ENCODE data around the gene PRR3. TPM values are rescaled to one million over a fixed set of nuclear protein-coding genes. Genes with fewer than 3 reads are reported as not detected.

PRR3 gene
- total RNA-seq, 4 donors from 2014 or later: 0.75 to 1.6 (median 1.3) TPM

GRCh38 chr6:30612213-30612612 lies 55.1 kb downstream of the PRR3 start:
- in situ Hi-C loops (cut with MboI; ENCODE audit: low sequenced_read_pairs in 4 of 4) (loop anchor here in 1 of 4 donors (25.0 kb wide), 1 partner anchor 1575 kb away; the partner anchor contains the start of genes AGER, AGPAT1, GPSM3 and PBX2), intact Hi-C loops (cut with DNase I; ENCODE audit: low total_unique reads) (loop anchor here (5.0 to 10.0 kb wide), 4 partner anchors 70 to 1213 kb away; partner anchors contain the start of genes HLA-E, HSPA1B and PRRC2A)
- Histone ChIP-seq H3K27me3 (no peaks in the 10 kb centered on the region), H3K4me3 (no peak overlapping the region), H3K36me3 (peaks cover 3 to 40% of the 10 kb centered on the region in 2 donors), H3K9me3 (no peaks in the 10 kb centered on the region), H3K4me1 (peaks cover 40 to 46% of the 10 kb centered on the region in 2 donors), H3K27ac (peak overlapping the region; percentile 95 to 99 (median 98))
- DNase-seq: no peak
- TF ChIP-seq POLR2A (IDR thresholded peaks at IDR 0.05) (no peak), CTCF (IDR thresholded peaks at IDR 0.05 in 4 of 5, conservative IDR thresholded peaks at IDR 0.05 in 1 of 5) (no peak)
- ATAC-seq: no peak

- Histone ChIP-seq H3K27me3 (no peaks in the 10 kb centered on the region), H3K36me3 (peaks cover 3 to 34% of the 10 kb centered on the region in 2 donors), H3K27ac (peak overlapping the region; percentile 95 to 99 (median 98)), H3K4me1 (peaks cover 40 to 46% of the 10 kb centered on the region in 2 donors), H3K9me3 (no peaks in the 10 kb centered on the region), H3K4me3 (no peak overlapping the region)
- ATAC-seq (no peak), DNase-seq (no peak)
- intact Hi-C loops (cut with DNase I; ENCODE audit: low total_unique reads): loop anchor here (5.0 to 10.0 kb wide), 4 partner anchors 70 to 1212 kb away; partner anchors contain the start of genes HLA-E, HSPA1B and PRRC2A
- in situ Hi-C loops (cut with MboI; ENCODE audit: low sequenced_read_pairs in 4 of 4): loop anchor here in 1 of 4 donors (25.0 kb wide), 1 partner anchor 1575 kb away; the partner anchor contains the start of genes AGER, AGPAT1, GPSM3 and PBX2
- TF ChIP-seq CTCF (IDR thresholded peaks at IDR 0.05 in 4 of 5, conservative IDR thresholded peaks at IDR 0.05 in 1 of 5) (no peak), POLR2A (IDR thresholded peaks at IDR 0.05) (no peak)
Measured at GRCh38 chr6:30612687-30613248, 55.7 kb downstream of the PRR3 start.

MicroRNAs within 50 kb of the gene (microRNA counts, 767-probe panel; counts per million panel counts)
- 356 to 448 counts per million in 2 donors for microRNA hsa-miR-877-5p

Small RNA genes within 50 kb of the gene (microRNA-seq; reads per million reads assigned to microRNA genes)
- gene MIR877 (ENCODE audit: borderline replicate concordance in 2 of 2): 15.4 to 35.0 reads per million in 2 donors

Other genes starting within 250 kb of the PRR3 start
- 10 to 100 TPM; 12.3 to 21.5 (median 14.9) TPM for gene TRIM39, start 230.4 kb upstream of the PRR3 start, total RNA-seq
- gene RPP21, start 212.1 kb upstream of the PRR3 start, total RNA-seq: 100 to 1,000 TPM in 1 of 4 donors, 10 to 100 TPM in 3; 44.5 to 103 (median 85.4) TPM
- 100 to 1,000 TPM; 135 to 248 (median 157) TPM for gene HLA-E, start 67.8 kb upstream of the PRR3 start, total RNA-seq
- 10 to 100 TPM; 13.2 to 16.0 (median 14.9) TPM for gene GNL1, start 806 bp upstream of the PRR3 start, total RNA-seq
- 100 to 1,000 TPM in 3 of 4 donors, 10 to 100 TPM in 1; 55.8 to 122 (median 111) TPM for gene ABCF1, start 14.1 kb downstream of the PRR3 start, total RNA-seq
- gene PPP1R10, start 59.9 kb downstream of the PRR3 start, total RNA-seq: 10 to 100 TPM; 24.1 to 31.5 (median 27.0) TPM
- 100 to 1,000 TPM; 155 to 211 (median 167) TPM for gene MRPS18B, start 60.5 kb downstream of the PRR3 start, total RNA-seq
- 1 to 10 TPM in 2 of 4 donors, under 1 TPM in 2; 0.73 to 7.8 (median 1.7) TPM for gene ATAT1, start 69.6 kb downstream of the PRR3 start, total RNA-seq
- 10 to 100 TPM; 11.2 to 24.9 (median 19.8) TPM for gene C6orf136, start 89.8 kb downstream of the PRR3 start, total RNA-seq
- gene DHX16, start 115.7 kb downstream of the PRR3 start, total RNA-seq: 10 to 100 TPM; 39.1 to 74.8 (median 49.4) TPM
- gene PPP1R18, start 129.3 kb downstream of the PRR3 start, total RNA-seq: 10 to 100 TPM in 3 of 4 donors, 1 to 10 TPM in 1; 4.4 to 16.9 (median 12.4) TPM
- 1 to 10 TPM in 3 of 4 donors, under 1 TPM in 1; 0.32 to 2.0 (median 1.4) TPM for gene NRM, start 133.7 kb downstream of the PRR3 start, total RNA-seq
- 1 to 10 TPM; 3.6 to 8.9 (median 6.2) TPM for gene MDC1, start 160.0 kb downstream of the PRR3 start, total RNA-seq
- 100 to 1,000 TPM in 3 of 4 donors, 10 to 100 TPM in 1; 79.7 to 294 (median 193) TPM for gene TUBB, start 163.1 kb downstream of the PRR3 start, total RNA-seq
- 100 to 1,000 TPM in 3 of 4 donors, 10 to 100 TPM in 1; 96.9 to 127 (median 117) TPM for gene FLOT1, start 185.4 kb downstream of the PRR3 start, total RNA-seq
- 1 to 10 TPM in 3 of 4 donors, under 1 TPM in 1; 0.24 to 2.0 (median 1.4) TPM for gene IER3, start 187.3 kb downstream of the PRR3 start, total RNA-seq

Measured in gastrocnemius medialis (tissue), 4 donors.